ENCODE measurements around the gene TWNK.

GRCh38 chr10:101042118-101042517 is 54.8 kb downstream of the TWNK start:
- TF ChIP-seq CTCF (IDR thresholded peaks at IDR 0.05) (no peak), POLR2A (IDR thresholded peaks at IDR 0.05) (no peak), EP300 (IDR thresholded peaks at IDR 0.05) (no peak)

Measured in stomach (tissue), 4 donors.